ENCODE results near the gene NR4A3. TPM values are rescaled to one million over a fixed set of nuclear protein-coding genes. Genes with fewer than 3 reads are reported as not detected.

Gene NR4A3
- total RNA-seq, 2 experiments from 2014 or later = 112 to 113 TPM

- peaks cover 5% of the 10 kb centered on the region for H3K27me3 Mint-ChIP-seq
These were observed 74.4 kb downstream of the NR4A3 start for GRCh38 chr9:99896119-99896518.

GRCh38 chr9:99903393-99903792 lies 81.7 kb downstream of the NR4A3 start:
- intact Hi-C loops (cut with micrococcal nuclease) = no loop called here
- ChIA-PET CTCF (interaction anchor here (1.1 kb wide), 1 partner anchor 407 kb away, joined by 3 read pairs; no protein-coding TSS in a partner anchor), POLR2A (no interaction called here)
- no peak for ATAC-seq
- TF ChIP-seq CTCF (IDR thresholded peaks at IDR 0.05) = no peak
- H3K27ac Mint-ChIP-seq = no peak overlapping the region
- no peak overlapping the region for H3K4me3 Mint-ChIP-seq
- H3K27me3 Mint-ChIP-seq = peaks cover 2% of the 10 kb centered on the region
- no peaks in the 10 kb centered on the region for H3K36me3 Mint-ChIP-seq (ENCODE audit: low read depth)
- no peak for DNase-seq
- no peaks in the 10 kb centered on the region for H3K9me3 Mint-ChIP-seq
- peaks cover 13% of the 10 kb centered on the region for H3K4me1 Mint-ChIP-seq (ENCODE audit: low read depth)

More at GRCh38 chr9:99896119-99896518, 74.4 kb downstream of the NR4A3 start:
- POLR2A ChIA-PET = interaction anchor here (1.3 kb wide), 1 partner anchor 11 kb away, joined by 3 read pairs; the partner anchor contains the start of gene STX17
- no peaks in the 10 kb centered on the region for H3K9me3 Mint-ChIP-seq
- H3K36me3 Mint-ChIP-seq (ENCODE audit: low read depth) = no peaks in the 10 kb centered on the region
- no peak for DNase-seq
- CTCF ChIA-PET = interaction anchor here (1.0 to 1.2 kb wide), 2 partner anchors 10 to 73 kb away, joined by 3 to 4 read pairs; partner anchors contain the start of gene STX17
- no peak for ATAC-seq
- TF ChIP-seq CTCF (IDR thresholded peaks at IDR 0.05) = no peak
- H3K4me1 Mint-ChIP-seq (ENCODE audit: low read depth) = no peaks in the 10 kb centered on the region
- no peak overlapping the region for H3K27ac Mint-ChIP-seq
- no peak overlapping the region for H3K4me3 Mint-ChIP-seq
- intact Hi-C loops (cut with micrococcal nuclease) = no loop called here

GRCh38 chr9:99905833-99906402 lies 84.2 kb downstream of the NR4A3 start:
- H3K27me3 Mint-ChIP-seq = no peaks in the 10 kb centered on the region
- H3K27ac Mint-ChIP-seq = peak overlapping the region; percentile 81
- peaks cover 22% of the 10 kb centered on the region for H3K4me1 Mint-ChIP-seq (ENCODE audit: low read depth)
- DNase-seq = no peak
- ATAC-seq = no peak
- POLR2A ChIA-PET = interaction anchor here (0.6 to 1.7 kb wide), 4 partner anchors 9 to 83 kb away, joined by 3 to 6 read pairs (median 3); no protein-coding TSS in a partner anchor
- CTCF ChIA-PET = interaction anchor here (0.7 to 2.3 kb wide), 6 partner anchors 10 to 81 kb away, joined by 3 to 10 read pairs (median 4); no protein-coding TSS in a partner anchor
- peaks cover 2% of the 10 kb centered on the region for H3K36me3 Mint-ChIP-seq (ENCODE audit: low read depth)
- peak overlapping the region; percentile 97 for H3K4me3 Mint-ChIP-seq
- TF ChIP-seq CTCF (IDR thresholded peaks at IDR 0.05) = no peak
- H3K9me3 Mint-ChIP-seq = no peaks in the 10 kb centered on the region
- intact Hi-C loops (cut with micrococcal nuclease) = loop anchor here (5.0 kb wide), 2 partner anchors 84 to 99 kb away; partner anchors contain the start of gene NR4A3

- no peak for TF ChIP-seq CTCF (IDR thresholded peaks at IDR 0.05)
- H3K4me1 Mint-ChIP-seq (ENCODE audit: low read depth) = peaks cover 25% of the 10 kb centered on the region
- ATAC-seq (peak; percentile 92), DNase-seq (peak; percentile 83)
- intact Hi-C loops (cut with micrococcal nuclease) = loop anchor here (5.0 kb wide), 2 partner anchors 84 to 99 kb away; partner anchors contain the start of gene NR4A3
- peak within 1 kb of the TSS; percentile 97 for H3K4me3 Mint-ChIP-seq
- ChIA-PET CTCF (interaction anchor here (0.7 to 2.3 kb wide), 8 partner anchors 10 to 82 kb away, joined by 3 to 10 read pairs (median 4); no protein-coding TSS in a partner anchor), POLR2A (interaction anchor here (0.6 to 1.7 kb wide), 5 partner anchors 9 to 685 kb away, joined by 3 to 6 read pairs (median 3); partner anchors contain the start of genes ALG2 and SEC61B)
- H3K27ac Mint-ChIP-seq = peak within 1 kb of the TSS; percentile 97
- H3K36me3 Mint-ChIP-seq (ENCODE audit: low read depth) = peaks cover 5% of the 10 kb centered on the region
- H3K27me3 Mint-ChIP-seq = no peaks in the 10 kb centered on the region
- H3K9me3 Mint-ChIP-seq = no peaks in the 10 kb centered on the region
These were observed 84.9 kb downstream of the NR4A3 start, which contains the start of gene STX17 for GRCh38 chr9:99906403-99907207. TSS of gene STX17 (plus strand) at chr9:99906654. CDS start at chr9:99915240, 8,586 bp downstream.

Measured in activated CD8-positive, alpha-beta T cell treated with anti-CD3 and anti-CD28 coated beads for 36 hours (primary cell).